T-helper 22 cell (primary cell): ENCODE data around the gene ZNF516.

Experiments used
- DNase-seq: peaks from one replicate; pipeline ENCODE4 v3.0.0-alpha.2; 2020; ENCODE audit warnings: low read depth

The ZNF516 gene

DNA sequence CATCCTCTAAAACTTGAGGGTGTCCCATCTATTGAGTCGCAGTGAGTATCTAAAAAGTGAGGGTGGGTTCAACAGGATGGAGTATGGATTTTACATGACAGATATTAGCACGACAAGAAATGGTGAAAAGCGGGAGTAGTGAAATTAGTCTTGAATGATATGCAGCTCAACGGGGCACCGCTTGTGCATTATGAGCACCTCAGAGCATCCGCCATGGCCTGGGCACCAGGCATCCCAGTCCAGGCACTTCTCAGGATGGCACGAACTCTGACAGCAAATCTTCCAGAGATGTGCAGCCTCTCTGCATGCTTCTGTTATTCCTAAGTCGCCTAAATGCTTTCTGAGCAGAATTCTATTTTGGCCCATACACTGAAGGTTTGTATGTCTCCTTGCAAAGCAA, 57.1 kb downstream of the ZNF516 start:
- no peak for DNase-seq

DNA sequence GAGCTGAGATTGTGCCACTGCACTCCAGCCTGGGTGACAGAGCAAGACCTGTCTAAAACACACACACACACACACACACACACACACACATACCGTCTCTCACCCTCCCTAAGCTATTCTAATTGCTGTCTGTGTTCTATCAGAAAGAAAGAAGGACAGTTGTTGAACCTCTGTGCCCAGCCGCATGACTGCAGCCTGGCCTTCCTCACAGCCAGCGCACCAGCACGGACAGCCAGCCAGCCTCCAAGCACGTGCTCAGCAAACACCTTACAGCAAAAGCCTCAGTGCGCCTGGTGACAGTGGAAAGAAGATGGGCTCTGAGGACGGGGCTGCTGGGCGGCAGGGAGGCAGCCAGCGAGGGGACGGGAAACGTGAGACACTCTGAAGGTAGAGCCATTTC, 58.0 kb downstream of the ZNF516 start:
- no peak for DNase-seq

DNA sequence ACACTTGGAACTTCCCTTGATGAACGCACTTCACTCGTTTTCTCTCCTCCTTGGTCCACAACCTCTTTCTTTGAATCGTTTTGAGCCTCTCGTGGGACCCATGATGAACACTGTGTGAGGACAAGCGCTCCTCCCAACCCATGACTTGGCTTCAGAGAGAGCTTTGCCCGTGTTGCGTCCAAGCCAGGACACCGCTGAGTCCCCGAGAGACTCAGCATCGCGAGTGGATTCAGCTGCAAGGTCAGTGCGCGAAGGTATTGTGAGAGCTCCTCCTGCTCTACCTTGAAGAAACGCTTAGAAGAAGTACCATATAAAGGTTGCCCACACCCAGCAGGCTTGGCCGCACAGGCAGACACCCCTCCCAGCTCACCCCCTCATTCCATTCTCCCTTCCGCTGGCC, 58.7 kb downstream of the ZNF516 start:
- DNase-seq: no peak

DNA sequence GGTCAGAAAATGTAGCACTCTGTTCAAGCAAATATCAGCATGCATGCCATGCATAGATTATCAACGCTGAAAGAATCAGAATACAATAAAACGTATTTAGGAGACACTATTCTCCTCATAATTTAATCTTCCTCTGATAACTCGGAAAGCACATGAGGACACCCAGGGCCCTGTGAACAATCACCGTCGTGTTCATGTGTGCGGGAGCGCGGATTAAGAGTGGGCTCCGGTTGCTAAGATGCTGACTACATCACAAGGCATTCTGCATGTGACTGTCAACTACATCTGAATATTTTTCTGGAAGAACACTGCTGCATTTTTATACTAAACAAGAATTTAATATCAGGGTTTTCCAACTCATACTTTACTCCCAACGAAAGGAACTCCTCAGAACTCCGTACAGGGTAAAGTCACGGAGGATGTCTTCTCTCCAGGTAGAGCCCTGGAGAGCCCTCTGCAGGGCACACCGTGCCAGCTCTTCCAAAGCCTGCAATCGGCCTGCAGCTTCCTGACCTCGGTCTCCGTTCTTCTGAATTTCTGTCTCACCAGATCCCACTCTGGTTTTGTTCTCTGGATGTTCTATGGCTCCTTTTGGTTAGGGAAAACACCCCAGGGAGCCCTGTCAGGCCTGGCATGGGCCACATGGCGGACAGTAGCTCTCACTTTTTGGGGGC, 59.6 kb downstream of the ZNF516 start:
- DNase-seq: no peak

DNA sequence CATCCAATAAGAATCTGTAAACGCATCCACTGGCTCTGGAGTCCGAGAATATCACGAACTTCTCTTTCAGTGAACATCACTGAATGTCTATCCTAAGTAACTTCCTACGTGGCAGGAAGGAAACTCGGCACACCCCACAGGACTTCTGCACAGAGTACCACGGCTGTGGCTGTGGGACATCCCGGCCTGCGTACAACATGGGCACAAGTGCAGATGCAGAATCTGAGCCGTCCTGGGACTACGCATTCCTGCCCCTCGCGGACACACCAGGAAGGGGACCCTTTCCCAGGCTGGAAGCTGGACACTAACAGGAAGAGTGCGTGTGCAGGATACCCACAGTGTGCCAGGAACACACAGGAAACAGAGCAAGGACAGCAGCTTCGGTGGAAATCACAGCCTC, 60.6 kb downstream of the ZNF516 start:
- DNase-seq: no peak

DNA sequence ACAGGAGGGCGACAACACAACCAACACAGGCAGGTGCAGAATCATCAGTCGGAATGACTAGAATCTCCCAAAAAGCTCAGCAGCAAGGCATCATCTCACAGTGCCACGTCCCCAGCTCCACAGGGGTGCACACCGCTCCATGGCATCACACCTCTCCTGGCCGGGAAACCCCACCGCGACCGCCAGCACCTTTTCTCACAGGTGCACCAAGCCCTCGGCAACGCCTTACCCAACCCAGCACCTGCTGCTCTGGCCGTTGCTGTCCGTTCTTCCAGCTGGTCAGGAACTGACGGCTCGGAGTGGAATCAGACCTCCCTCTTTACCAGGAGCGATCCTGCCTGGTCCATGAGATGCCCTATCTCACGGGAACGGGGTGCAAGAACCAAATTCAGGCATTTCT, 61.3 kb downstream of the ZNF516 start:
- no peak for DNase-seq

DNA sequence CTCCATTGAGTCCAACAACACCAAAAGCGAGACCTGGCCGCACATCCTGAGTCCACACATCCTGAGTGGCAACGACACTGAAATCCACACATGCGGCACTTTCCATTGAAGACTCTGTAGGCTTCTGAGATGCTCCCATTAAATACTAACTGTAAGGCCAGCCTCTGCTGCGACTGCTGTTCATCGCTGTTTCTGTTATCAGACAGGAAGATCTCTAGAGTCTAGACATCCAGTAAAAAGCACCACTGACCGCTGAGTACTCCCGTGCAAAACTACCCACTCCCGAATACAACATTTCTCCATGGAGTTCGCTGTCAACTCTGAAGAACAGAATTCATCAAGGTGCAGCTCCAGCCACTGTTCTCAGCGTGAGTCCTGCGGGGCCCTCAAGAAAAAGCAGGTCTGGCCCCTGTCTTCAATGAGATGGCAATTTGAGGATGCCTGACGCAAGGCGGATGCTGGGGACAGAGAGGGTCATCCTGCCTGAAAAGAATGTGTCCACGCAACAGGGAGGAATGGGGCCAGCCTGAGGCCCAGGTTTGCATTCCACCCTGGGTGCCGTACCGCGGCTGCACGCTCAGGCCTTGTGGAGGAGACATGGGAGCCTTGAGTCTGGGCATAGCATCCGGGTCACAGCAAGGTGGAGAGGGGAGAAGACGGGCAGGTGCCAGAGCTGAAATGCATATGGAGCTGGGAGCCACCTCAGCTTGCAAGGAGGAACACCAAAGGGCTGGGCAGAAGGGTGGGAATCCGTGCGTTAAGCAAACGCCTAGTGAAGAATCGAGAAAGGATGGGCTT, 61.9 kb downstream of the ZNF516 start:
- DNase-seq: no peak

DNA sequence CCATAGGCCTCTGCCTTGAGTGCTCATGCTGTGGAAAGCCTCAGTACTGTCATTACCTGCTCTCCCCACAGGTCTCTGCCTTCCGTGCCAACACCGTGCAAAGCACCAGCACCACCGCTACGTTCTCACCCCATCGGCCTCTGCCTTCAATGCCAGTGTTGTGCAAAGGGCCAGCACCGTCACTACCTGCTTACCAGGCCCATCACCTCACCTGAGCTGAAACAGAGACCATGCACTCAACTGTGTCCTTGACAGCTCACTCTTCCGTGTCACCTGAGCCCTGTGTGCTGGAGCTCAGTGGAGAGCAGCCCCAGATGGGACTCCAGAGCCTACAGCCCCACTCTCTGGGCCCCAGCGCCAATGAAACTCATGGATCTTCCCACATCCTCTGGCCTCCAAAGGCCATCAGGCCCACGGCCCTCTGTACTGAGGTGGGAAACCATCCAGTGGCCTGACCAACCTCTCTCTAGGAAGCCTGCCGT, 62.7 kb downstream of the ZNF516 start:
- DNase-seq: no peak

DNA sequence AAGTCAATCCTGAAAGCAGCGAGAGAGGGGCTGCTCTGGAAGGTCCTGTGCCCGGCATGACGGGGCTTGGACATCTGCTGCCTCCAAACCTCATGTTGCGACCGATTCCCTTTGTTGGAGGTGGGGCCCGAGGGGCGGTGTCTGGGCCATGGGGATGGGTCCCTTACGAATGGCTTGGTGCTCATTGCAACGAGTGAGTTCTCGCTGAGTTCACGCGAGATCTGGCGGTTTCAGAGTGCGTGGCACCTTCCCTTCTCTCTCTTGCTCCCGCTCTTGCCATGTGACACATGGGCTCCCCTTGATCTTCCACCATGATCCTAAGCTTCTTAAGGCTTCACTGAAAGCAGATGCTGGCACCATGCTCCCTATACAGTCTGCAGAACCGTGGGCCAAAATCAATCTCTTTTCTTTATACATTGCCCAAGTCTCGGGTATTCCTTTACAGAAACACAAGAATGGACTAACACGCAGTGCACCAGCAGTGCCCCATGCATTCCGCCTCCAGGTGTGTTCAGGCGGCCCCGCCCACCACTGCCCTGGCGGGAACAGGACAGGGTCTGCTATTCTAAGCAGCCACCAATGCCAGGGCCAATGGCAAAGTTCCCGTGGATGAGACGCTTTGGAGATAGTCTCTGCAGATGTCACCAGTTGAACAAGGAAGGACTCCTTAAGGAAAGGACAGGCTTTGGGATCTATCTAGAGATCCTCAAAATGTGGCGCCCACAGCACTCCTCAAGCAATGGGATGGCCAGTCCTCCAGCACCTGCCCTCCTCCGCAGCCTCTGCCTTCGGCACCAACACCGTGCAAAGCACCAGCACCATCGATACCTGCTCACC, 63.4 kb downstream of the ZNF516 start:
- DNase-seq: no peak

DNA sequence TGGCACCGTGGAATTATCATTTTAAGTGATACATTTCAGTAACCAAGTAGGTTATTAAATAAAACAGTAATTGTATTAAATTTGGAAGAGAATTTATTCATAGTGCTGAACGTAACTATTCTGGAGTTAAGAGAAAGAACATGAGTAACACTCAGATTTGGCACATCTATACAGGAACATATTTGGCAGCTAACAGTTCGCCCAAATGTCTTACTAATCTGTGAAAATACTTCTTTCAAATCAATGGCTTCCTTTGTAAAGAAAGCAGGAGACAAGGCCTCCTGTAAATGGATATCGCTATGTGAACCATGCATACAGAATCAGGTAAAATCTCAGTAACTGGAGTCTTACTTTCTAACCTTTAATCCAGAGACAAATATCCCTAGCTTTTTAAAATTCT, 64.4 kb downstream of the ZNF516 start:
- no peak for DNase-seq

DNA sequence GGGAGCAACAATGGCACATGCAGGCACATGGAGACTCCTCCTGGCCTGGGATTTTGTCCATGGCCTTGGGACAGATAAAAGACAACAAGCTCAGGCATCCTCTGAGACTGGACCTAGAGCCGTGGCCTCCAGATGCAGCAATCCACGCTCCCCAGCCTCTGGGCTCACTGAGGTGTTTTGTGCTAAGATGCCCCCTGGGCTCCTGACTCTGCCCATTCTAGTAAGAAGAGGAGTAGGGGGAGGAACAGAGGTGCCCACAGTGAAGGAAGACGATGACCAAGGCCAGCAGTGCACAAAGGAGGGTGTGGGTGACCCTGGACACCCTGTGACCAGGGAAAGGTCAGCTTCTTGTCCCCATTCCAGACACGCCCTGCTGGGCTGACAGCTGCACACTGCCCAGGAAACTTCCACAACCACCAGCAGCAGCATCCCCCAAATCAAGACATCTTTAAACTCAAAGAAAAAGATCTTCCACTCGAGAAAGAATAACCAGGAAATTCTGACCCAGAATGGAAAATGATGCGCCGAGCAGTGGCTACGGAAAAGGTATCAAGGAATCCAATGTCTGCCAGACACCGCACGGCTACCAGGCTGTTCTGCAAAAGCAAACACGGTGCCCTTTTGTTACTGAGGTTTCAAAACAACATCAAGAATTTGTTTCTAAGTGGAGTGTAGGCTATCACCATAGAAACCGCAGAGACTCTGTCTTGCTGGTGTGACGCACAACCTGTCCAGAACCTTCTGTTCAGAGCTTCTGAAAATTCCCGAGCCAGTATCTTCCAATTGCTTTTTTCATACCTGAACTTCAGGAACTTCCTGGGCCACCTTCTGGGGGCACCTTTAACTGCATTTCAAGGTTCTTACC, 65.5 kb downstream of the ZNF516 start:
- DNase-seq: no peak

DNA sequence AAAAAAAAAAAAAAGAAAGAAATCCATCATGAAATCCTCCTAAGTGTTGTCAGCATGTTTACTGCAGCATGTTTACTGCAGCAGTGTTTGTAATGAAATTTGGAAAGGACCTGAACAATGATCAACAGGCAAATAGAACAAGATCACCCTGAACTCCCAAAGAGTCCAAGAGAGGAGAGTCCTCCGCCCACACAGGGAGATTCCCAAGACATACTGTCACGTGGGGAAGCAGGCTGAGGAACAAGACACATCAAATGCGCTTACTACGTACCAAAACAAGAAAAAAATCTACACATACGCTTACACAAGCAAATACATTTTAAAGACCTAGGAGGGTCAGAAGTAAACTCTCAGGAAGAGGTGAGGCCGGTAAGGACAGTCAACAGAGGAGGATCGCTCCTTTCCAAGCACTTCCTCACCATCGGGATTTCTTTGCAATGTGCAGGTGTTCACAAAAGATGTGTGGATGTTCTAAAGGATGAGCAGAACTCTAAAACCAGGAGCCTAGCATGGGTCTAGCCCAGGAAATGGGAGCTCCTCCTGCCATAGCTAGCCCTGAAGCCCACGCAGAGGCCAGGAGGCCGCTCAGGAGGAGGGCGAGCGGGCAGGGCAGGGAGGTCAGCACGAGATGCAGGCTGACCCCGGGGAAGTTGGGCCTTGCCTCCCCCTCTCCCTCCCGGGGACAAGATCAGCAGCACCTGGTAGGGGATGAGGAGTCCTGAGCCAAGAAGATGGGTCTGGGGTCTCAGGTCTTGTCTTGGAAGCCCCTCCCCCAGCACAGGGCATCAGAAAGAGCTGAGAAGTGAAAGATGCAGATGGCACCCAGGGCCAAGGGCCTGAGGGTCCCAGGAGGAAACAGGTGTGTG, 66.4 kb downstream of the ZNF516 start:
- DNase-seq: no peak

DNA sequence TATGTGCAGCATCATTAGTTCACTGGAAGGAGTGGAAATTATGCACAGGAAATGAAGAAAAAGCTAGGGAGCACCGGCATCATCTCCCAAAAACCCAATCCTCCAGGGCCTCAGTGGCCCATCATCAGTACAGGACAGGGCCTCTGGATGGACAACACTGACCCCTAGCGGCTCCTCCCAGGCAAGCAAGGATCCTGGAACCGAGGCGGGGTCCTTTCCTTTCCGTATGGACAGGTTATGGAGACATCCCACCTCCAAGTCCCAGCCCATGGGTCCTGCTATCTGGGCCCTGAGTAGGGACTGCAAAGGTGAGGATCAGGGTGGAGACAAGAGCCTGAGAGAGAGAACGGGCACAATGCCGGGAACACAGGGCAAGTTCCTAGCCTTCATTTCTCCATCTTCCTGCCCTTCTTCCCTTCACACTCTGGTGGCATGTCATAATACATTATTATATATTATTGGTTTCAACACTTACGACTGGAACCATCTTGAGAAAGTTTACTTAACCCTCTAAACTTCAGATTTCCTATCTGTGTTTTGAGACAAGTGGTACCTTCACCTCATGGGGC, 68.2 kb downstream of the ZNF516 start:
- no peak for DNase-seq

DNA sequence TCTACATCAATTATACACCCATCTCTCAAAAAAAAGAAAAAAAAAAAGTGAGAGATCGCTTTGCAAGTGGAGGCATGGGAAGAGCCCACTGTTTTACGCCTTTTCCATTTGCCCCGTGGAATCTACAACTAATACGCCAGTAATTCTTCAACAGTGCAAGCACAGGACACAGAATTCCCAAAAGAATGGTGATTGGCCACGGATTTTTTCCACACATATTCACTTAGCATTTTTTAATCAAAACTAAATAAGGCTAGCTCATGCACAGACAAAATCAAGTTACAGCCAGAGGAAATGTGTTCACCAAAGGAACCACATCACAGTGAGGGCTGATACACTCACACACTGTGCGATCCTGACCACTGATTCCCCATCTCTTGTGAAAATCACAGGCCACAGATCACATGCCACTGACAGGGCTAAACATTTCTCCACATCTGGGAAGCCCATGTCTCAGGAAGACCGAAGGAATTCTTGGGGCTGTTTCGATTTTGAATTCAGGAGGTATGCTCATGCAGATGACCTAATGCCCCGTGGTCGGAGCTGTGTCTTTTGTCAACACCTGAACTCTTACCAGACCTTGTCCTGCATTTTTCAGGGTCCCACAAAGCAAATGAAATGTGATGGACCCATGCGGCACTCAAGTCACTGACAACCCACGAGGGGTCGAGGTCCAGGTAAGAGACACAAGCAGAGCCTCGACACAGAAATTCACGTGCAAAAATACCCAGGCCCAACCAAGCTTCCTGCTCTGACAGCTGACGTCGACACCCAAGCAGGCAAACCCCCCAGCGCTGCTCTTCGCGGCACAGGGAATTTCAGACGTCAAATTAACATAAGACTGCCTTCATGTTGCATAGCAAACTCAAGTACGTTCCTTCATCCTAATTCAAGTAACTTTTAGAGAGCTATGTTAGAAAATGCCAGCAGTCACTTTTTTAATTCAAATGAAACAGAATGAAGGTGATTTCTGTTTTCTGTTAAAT, 69.6 kb downstream of the ZNF516 start:
- no peak for DNase-seq

DNA sequence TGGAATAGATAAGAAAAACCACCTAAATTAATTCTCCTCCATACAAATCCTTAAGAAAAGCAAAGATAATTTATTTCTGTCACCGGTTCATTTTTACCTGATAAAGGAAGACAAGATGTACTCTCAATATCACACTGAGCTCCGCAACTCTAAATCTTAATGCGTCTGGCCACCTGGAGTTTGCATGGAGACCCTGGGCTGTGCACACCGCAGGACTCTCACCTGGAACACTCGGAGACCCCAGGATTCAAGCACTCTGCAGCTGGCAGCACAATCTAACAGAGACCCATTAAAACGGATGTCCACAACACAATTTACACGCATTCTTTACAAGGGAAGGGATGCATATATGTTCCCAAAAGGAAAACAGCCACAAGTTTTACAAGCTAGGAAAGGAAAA, 72.2 kb downstream of the ZNF516 start:
- no peak for DNase-seq

DNA sequence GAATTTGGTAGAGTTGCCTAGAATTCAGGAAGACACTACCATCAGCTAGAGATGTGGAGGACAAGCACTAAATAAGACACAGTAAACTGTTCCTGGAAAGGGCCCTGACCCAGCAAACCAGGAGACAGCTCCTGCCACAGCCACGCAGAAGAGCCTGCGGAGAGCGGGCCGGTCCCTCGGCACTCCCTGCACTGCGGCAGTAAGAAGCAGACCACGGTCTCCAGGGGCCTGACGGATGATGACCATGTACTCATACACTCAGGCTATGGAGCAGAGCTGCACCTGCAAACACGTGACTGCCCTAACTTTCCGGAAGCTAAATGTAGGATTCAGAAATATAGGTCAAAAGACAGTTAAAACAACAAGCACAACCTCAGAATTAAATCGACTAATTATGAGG, 72.9 kb downstream of the ZNF516 start:
- no peak for DNase-seq

DNA sequence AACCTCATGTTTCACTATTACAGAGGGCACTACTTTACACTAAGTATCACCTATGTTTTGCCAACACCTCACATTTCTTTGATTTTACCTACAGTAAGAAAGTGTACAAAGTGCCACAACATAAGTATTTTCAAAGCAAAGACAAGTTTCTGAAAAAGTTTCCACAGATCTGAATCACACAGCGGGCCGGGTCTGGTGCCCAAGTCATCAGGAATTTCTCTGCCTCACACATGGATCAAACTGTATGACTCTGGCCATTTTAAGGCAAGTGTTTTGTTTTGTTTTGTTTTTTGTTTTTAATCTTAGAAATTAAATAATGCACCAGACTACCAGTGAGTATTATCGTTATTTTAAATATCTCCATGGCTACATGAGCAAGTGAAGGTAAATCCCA, 73.4 kb downstream of the ZNF516 start:
- DNase-seq: no peak

DNA sequence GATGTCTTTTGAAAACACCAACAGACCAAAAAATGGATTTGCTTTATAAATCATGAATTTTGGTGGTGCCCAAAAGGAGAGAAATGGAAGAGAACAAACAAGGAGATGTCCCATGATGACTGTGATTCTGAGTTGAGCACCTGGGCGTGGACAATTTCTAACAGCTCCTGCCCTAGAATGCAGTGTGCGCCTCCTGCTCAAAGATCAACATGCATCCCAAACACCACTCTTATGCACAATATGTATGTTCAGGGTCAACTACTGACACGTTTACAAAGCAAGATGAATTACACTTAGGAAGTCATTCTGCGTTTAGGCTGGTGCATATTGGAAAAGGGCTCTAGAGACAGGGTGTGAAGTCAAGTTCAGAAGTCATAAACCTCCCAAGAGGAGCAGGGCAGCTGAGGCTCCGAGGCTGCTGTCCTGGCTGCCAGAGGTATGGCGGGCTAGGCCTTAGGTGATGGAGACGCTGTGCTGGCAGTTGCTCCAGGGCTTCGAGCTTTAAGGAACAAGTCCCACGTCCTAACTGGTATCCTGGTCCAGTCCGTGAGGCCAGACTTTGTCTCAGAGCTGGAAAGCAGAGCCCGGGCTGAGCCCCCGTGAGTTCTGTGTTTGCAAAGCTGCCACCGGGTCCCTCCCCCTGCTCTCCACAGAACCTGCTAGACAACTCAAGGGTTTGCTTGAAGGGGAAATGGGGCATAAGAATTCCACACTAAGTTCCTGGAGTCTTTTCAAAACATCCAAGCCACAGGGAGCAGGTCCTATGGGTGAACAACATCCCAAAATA, 74.0 kb downstream of the ZNF516 start:
- no peak for DNase-seq
